Suprapubic skin (tissue), 4 donors: ENCODE results near the gene CSNK1G1. TPM values are rescaled to one million over a fixed set of nuclear protein-coding genes. Genes with fewer than 3 reads are reported as not detected.
"Not testable (repeated sequence)": the region's sequence is repeated elsewhere in the genome, so short reads cannot be mapped to it uniquely, and the experiment has no call there.

ENCODE experiments used
- DNase-seq, 2 donors: peaks; one replicate each; pipeline ENCODE4 v3.0.0-alpha.2; 2019; ENCODE audit warnings: low spot score in 2 of 2
- H3K27ac ChIP-seq: fragments of 200-600 bp; sonication (generic); one replicate; pipeline ENCODE4 v1.5.1; 2019
- H3K27me3 ChIP-seq: fragments of 200-600 bp; sonication (generic); one replicate; pipeline ENCODE4 v1.5.1; 2019
- H3K36me3 ChIP-seq: fragments of 200-600 bp; sonication (generic); one replicate; pipeline ENCODE4 v1.5.1; 2019
- H3K4me1 ChIP-seq: fragments of 200-600 bp; sonication (generic); one replicate; pipeline ENCODE4 v1.5.1; 2019
- H3K4me3 ChIP-seq: fragments of 200-600 bp; sonication (generic); one replicate; pipeline ENCODE4 v1.5.1; 2019; ENCODE audit warnings: mild to moderate bottlenecking
- H3K9me3 ChIP-seq: fragments of 200-600 bp; sonication (generic); one replicate; pipeline ENCODE4 v1.5.1; 2019
- EP300 ChIP-seq: sonication (generic); formaldehyde crosslinking; IDR thresholded peaks from one replicate; pipeline ENCODE4 v1.6.1; 2017; ENCODE audit warnings: antibody characterized with exemption
- POLR2A ChIP-seq, 2 donors: fragments of 450-650 bp; IDR thresholded peaks; one replicate each; pipeline ENCODE4 v1.6.1; 2017; ENCODE audit warnings: antibody characterized with exemption in 2 of 2, mild to moderate bottlenecking in 2 of 2, moderate library complexity in 2 of 2
- POLR2AphosphoS5 ChIP-seq, 3 donors: sonication (generic); formaldehyde crosslinking; IDR thresholded peaks; one replicate each; pipeline ENCODE4 v1.6.1; 2017; ENCODE audit warnings: antibody characterized with exemption in 3 of 3
- WGBS: methylation state at CpG from one replicate; pipeline ENCODE4 v1.1.5; 2018; 5-methylcytosine and 5-hydroxymethylcytosine counted together
- total RNA-seq, 4 donors: library from RNA; depleted of rRNA; stranded (reverse); fragments of >200 nt; gene quantifications; one replicate each; pipeline ENCODE4 v1.1.0, GENCODE V29; 2016
- TF ChIP-seq, protein P1 (sequence below), 2 donors: fragments of 200-600 bp in 1 of 2; fragments of 450-650 bp in 1 of 2; sonication (generic) in 1 of 2; IDR thresholded peaks; one replicate each; pipeline ENCODE4 v1.5.1; 2016 to 2019; ENCODE audit warnings: antibody characterized with exemption in 2 of 2, mild to moderate bottlenecking in 1 of 2, moderate library complexity in 1 of 2

Gene CSNK1G1
- total RNA-seq, 4 donors from 2014 or later = 15.9 to 28.8 (median 23.9) TPM

- peaks cover 17% of the 10 kb centered on the region for H3K4me1 ChIP-seq
- under 1% methylated on average over 35 of the region's 35 CpGs for WGBS
- peak within 1 kb of the TSS; percentile 86 for H3K4me3 ChIP-seq
- peak; percentile 98 for DNase-seq
- peak; percentile 46 to 96 (median 89) for TF ChIP-seq POLR2AphosphoS5 (IDR thresholded peaks at IDR 0.05)
- TF ChIP-seq POLR2A (IDR thresholded peaks at IDR 0.05) = no peak
- H3K27ac ChIP-seq = peak within 1 kb of the TSS; percentile 76
- no peaks in the 10 kb centered on the region for H3K27me3 ChIP-seq
- H3K36me3 ChIP-seq = peaks cover 3% of the 10 kb centered on the region
- H3K9me3 ChIP-seq = no peaks in the 10 kb centered on the region
Measured at GRCh38 chr15:64387562-64388168, 31.7 kb upstream of the CSNK1G1 start, which contains the start of gene TRIP4. TSS of gene TRIP4 (plus strand) at chr15:64387836. CDS start at chr15:64387864, 28 bp downstream.

GRCh38 chr15:64386291-64386690, 30.3 kb upstream of the CSNK1G1 start:
- no peak for TF ChIP-seq POLR2A (IDR thresholded peaks at IDR 0.05)
- TF ChIP-seq, protein P1, sequence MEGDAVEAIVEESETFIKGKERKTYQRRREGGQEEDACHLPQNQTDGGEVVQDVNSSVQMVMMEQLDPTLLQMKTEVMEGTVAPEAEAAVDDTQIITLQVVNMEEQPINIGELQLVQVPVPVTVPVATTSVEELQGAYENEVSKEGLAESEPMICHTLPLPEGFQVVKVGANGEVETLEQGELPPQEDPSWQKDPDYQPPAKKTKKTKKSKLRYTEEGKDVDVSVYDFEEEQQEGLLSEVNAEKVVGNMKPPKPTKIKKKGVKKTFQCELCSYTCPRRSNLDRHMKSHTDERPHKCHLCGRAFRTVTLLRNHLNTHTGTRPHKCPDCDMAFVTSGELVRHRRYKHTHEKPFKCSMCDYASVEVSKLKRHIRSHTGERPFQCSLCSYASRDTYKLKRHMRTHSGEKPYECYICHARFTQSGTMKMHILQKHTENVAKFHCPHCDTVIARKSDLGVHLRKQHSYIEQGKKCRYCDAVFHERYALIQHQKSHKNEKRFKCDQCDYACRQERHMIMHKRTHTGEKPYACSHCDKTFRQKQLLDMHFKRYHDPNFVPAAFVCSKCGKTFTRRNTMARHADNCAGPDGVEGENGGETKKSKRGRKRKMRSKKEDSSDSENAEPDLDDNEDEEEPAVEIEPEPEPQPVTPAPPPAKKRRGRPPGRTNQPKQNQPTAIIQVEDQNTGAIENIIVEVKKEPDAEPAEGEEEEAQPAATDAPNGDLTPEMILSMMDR (IDR thresholded peaks at IDR 0.05) = no peak
- no peak for TF ChIP-seq POLR2AphosphoS5 (IDR thresholded peaks at IDR 0.05)
- no peak for TF ChIP-seq EP300
- DNase-seq = no peak
- H3K27ac ChIP-seq = no peak overlapping the region
- no peaks in the 10 kb centered on the region for H3K27me3 ChIP-seq
- H3K36me3 ChIP-seq = peaks cover 3% of the 10 kb centered on the region
- H3K4me1 ChIP-seq = peaks cover 24% of the 10 kb centered on the region
- H3K4me3 ChIP-seq = no peak overlapping the region
- no peaks in the 10 kb centered on the region for H3K9me3 ChIP-seq
- WGBS = 92% methylated on average over 7 of the region's 7 CpGs

DNA sequence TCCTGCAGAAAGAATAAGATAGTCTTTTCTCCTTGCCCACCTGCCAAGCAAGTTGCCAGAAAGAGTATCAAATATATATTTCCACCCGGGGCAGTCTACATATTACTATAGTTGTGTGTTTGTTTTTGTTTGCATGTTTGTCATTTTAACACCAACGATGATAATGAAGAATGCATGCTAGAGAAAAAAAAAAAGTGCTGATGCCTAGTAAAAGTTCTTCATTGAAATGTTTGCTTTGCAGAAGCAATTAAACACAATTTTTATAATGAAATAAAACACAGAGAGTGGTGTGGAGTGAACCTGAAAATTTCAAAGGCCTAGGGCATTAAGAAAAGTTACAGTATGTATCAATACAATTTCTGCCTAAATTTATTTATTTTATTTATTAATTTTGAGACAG, 27.8 kb upstream of the CSNK1G1 start:
- Histone ChIP-seq H3K27ac (no peak overlapping the region), H3K36me3 (no peaks in the 10 kb centered on the region), H3K9me3 (no peaks in the 10 kb centered on the region), H3K27me3 (no peaks in the 10 kb centered on the region), H3K4me3 (no peak overlapping the region), H3K4me1 (peaks cover 28% of the 10 kb centered on the region)
- 78% methylated on average over 2 of the region's 2 CpGs for WGBS
- TF ChIP-seq POLR2A (IDR thresholded peaks at IDR 0.05) (no peak), EP300 (no peak), POLR2AphosphoS5 (IDR thresholded peaks at IDR 0.05) (no peak)
- TF ChIP-seq, protein P1 (IDR thresholded peaks at IDR 0.05) = no peak
- DNase-seq = no peak

DNA sequence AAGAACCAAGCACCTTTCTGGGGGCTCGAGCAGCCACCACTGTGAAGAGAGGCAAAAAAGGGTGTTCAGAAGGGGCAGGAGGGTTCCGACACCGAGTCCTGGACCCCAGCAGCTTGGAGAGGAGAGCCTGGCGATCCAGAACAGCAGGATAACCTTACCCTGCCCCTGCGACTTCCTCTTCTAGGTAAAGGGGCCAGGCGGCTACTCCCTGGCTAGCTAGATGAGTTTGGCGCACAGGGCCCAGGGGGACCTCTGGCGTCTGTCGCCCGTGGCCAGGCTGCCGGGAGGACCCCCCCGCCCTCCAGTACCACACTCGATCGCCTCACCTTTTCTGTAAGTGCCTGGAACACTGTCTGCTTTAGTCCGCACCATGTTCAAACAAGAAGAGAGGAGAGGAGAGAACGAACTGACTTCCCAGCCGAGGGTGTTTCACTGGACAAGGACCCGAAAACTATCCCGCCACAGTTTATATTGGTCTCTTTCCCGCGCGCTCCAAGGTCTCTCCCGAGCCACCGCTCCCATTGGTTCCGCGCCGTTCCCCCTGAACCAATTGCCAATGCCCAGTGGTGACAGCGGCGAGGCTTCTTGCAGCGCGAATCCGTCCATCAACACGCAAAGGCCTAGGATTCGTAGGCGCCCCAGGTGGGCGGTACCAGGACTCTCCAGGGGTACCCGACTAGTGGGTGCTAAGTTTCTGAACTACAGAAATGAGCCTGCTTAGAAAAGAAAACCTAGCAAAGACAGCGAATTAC, 25.2 kb upstream of the CSNK1G1 start, which contains the start of gene PCLAF:
Gene PCLAF, minus strand, starts transcription at position 442 of the 752 bp plus-strand sequence. Its CDS starts 70 bp downstream, at position 372.
- Histone ChIP-seq H3K9me3 (no peaks in the 10 kb centered on the region), H3K4me1 (peaks cover 14% of the 10 kb centered on the region), H3K27ac (no peak within 1 kb of the TSS), H3K36me3 (no peaks in the 10 kb centered on the region), H3K27me3 (no peaks in the 10 kb centered on the region), H3K4me3 (peak within 1 kb of the TSS; percentile 71)
- 0% methylated on average over 32 of the region's 38 CpGs for WGBS
- DNase-seq = peak; percentile 97
- TF ChIP-seq, protein P1 (IDR thresholded peaks at IDR 0.05) = no peak

GRCh38 chr15:64380130-64380870, 24.3 kb upstream of the CSNK1G1 start:
- not testable (repeated sequence) for H3K36me3 ChIP-seq, H3K27ac ChIP-seq, DNase-seq, H3K27me3 ChIP-seq, H3K9me3 ChIP-seq
- Histone ChIP-seq H3K4me3 (peak overlapping the region; percentile 71), H3K4me1 (peaks cover 14% of the 10 kb centered on the region)
- WGBS = 53% methylated on average over 11 of the region's 11 CpGs
